HEK293 (cell line): Measurements from ENCODE around the gene LDLRAD2.

ENCODE experiments used
- SCRT1 ChIP-seq: fragments of 450-650 bp; formaldehyde crosslinking; IDR thresholded peaks from 2 replicates; pipeline ENCODE4 v1.5.1; 2016; ENCODE audit warnings: missing biosample characterization, missing genetic modification characterization, borderline replicate concordance
- ZBTB21 ChIP-seq: fragments of 450-650 bp; formaldehyde crosslinking; IDR thresholded peaks from 2 replicates; pipeline ENCODE4 v1.5.1; 2017; ENCODE audit warnings: missing biosample characterization, missing genetic modification characterization
- ZNF138 ChIP-seq: fragments of 450-650 bp; formaldehyde crosslinking; IDR thresholded peaks from 2 replicates; pipeline ENCODE4 v1.5.1; 2016; ENCODE audit warnings: missing biosample characterization, missing genetic modification characterization, borderline replicate concordance

DNA sequence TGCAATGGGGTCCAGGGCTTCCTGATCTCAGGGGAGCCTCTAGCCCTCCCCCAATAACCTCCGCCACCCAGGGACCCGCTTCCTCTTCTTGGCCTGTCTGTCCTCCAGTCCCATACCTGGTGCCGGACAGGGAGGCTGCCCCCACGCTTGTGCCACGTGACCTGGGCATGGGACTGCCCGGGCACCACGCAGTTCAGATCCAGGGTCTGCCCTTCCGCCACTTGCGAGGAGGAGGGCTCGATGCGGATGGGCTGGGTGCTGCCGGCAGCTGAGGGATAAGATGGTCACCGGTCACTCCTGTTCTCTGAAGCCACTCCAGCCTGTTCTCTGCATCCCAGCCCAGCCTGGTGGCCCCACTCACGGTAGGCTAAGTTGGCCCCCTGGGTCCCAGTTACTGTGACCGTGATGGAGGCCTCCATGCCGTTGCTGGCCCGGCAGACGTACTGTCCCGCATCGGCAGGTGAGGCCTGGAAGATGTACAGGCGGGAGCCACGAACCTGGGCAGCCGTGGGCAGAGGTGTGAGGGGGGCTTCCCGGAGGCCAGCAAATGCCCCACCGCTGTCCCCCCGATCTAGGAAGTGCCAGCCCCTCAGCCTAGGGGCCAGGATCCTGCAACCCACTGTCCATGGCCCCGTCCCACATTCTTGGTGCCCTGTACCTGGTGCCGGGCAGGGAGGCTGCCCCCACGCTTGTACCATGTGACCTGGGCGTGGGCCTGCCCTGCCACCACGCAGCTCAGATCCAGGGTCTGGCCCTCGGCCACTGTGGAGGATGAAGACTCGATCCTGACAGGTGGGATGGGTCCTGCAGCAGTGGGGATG lies 39.6 kb downstream of the LDLRAD2 start:
- no peak for TF ChIP-seq ZBTB21 (tag by site-specific recombination)
- no peak for TF ChIP-seq ZNF138 (tag by site-specific recombination)
- TF ChIP-seq SCRT1 (tag by site-specific recombination): no peak
